HEK293T (cell line): ENCODE data around the gene CXCL16.

Experiments used
- BHLHE40 ChIP-seq: fragments of 450-650 bp; IDR thresholded peaks from 2 replicates; pipeline ENCODE4 v1.6.1; 2016; ENCODE audit warnings: mild to moderate bottlenecking, moderate library complexity, borderline replicate concordance
- CTBP1 ChIP-seq: fragments of 450-650 bp; IDR thresholded peaks from 2 replicates; pipeline ENCODE4 v1.6.1; 2016; ENCODE audit warnings: borderline replicate concordance
- FOXA1 ChIP-seq: fragments of 450-650 bp; IDR thresholded peaks from 2 replicates; pipeline ENCODE4 v1.6.1; 2016; ENCODE audit warnings: mild to moderate bottlenecking
- FOXM1 ChIP-seq: fragments of 450-650 bp; IDR thresholded peaks from 2 replicates; pipeline ENCODE4 v1.6.1; 2017; ENCODE audit warnings: mild to moderate bottlenecking, borderline replicate concordance
- HDGF ChIP-seq: fragments of 450-650 bp; IDR thresholded peaks from 2 replicates; pipeline ENCODE4 v1.6.1; 2017; ENCODE audit warnings: antibody characterized with exemption, borderline replicate concordance
- SP1 ChIP-seq: fragments of 450-650 bp; IDR thresholded peaks from 2 replicates; pipeline ENCODE4 v1.6.1; 2017

GRCh38 chr17:4703330-4703691 is 36.4 kb downstream of the CXCL16 start:
- TF ChIP-seq BHLHE40 (no peak), HDGF (no peak), FOXA1 (no peak), SP1 (no peak), CTBP1 (no peak), FOXM1 (no peak)
